Gastroesophageal sphincter (tissue), 3 donors: ENCODE data around the gene ARFRP1.

Source experiments
- CTCF ChIP-seq, 4 experiments: fragments of 200-600 bp in 2 of 4; fragments of 450-650 bp in 2 of 4; sonication (generic) in 1 of 4; IDR thresholded peaks; one replicate each; pipeline ENCODE4 v1.5.1; 2017 to 2019; ENCODE audit warnings: antibody characterized with exemption in 4 of 4, mild to moderate bottlenecking in 2 of 4, moderate library complexity in 2 of 4
- EP300 ChIP-seq: sonication (generic); formaldehyde crosslinking; IDR thresholded peaks from one replicate; pipeline ENCODE4 v1.6.1; 2017; ENCODE audit warnings: antibody characterized with exemption, mild to moderate bottlenecking
- POLR2A ChIP-seq, 2 donors: fragments of 450-650 bp; IDR thresholded peaks; one replicate each; pipeline ENCODE4 v1.6.1; 2017; ENCODE audit warnings: antibody characterized with exemption in 2 of 2, mild to moderate bottlenecking in 2 of 2, moderate library complexity in 1 of 2
- POLR2AphosphoS5 ChIP-seq: sonication (generic); formaldehyde crosslinking; IDR thresholded peaks from one replicate; pipeline ENCODE4 v1.6.1; 2017; ENCODE audit warnings: antibody characterized with exemption

DNA sequence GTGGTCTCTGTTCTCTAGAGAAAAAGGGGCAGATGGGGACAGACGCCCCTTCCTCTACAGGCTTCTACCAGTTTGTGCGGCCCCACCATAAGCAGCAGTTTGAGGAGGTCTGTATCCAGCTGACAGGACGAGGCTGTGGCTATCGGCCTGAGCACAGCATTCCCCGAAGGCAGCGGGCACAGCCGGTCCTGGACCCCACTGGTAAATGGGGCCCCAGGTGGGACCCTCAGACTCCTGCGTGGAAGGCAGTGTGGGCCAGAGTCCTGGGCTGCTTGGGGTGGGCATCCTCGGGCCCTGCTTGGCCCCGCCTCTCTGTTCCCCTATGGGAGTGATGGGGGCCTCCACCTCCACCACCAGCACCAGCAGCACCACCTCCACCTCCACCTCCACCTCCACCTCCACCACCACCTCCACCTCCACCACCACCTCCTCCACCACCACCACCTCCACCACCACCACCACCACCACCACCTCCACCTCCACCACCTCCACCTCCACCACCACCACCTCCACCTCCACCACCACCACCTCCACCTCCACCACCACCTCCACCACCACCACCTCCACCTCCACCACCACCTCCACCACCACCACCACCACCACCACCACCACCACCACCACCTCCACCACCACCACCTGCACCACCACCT lies 14.6 kb downstream of the ARFRP1 start:
- no peak for TF ChIP-seq CTCF (IDR thresholded peaks at IDR 0.05)
- TF ChIP-seq POLR2A (IDR thresholded peaks at IDR 0.05): no peak
- no peak for TF ChIP-seq EP300
- no peak for TF ChIP-seq POLR2AphosphoS5
